GM13977 (cell line): ENCODE results near the gene CCT3.

ENCODE experiments used
- DNase-seq: peaks from one replicate; pipeline ENCODE4 v3.0.0; 2012; ENCODE audit warnings: low spot score
- in situ Hi-C: fragments of 300-500 bp; cut with MboI; formaldehyde crosslinking; loops from one replicate; pipeline ENCODE4 v1.12.0; 2022; ENCODE audit warnings: low sequenced_read_pairs, low pct_unique_long_range_greater_than_20kb, mixed read lengths, inconsistent platforms; ENCODE audit not compliant: unreplicated experiment
- TF ChIP-seq, protein P1 (sequence below): IDR thresholded peaks from 2 replicates; pipeline ENCODE4 v1.5.1; 2012; ENCODE audit warnings: mild to moderate bottlenecking, control low read depth; ENCODE audit not compliant: insufficient read depth; ENCODE audit errors: extremely low read depth, missing control alignments

The CCT3 gene

DNA sequence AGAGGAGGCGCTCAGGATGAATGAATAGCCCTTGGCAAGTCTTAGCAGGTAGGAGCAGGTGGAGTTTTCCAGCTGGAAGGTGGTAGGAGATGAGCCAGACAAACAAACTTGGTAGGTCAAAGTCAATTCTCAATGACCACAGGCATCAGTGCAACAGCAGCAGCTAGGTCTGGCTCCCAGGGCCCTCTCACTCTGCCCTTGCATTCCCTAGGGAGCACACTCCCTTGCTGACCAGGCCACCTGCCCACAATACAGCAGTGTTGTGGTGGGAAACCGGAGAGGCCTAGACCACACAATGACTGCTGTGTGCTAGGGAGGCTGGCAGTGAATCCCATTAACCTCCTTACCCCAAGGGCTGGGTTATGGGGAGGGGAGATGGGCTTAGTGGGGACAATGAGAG lies 77.2 kb downstream of the CCT3 start:
- no peak for DNase-seq
- TF ChIP-seq, protein P1, sequence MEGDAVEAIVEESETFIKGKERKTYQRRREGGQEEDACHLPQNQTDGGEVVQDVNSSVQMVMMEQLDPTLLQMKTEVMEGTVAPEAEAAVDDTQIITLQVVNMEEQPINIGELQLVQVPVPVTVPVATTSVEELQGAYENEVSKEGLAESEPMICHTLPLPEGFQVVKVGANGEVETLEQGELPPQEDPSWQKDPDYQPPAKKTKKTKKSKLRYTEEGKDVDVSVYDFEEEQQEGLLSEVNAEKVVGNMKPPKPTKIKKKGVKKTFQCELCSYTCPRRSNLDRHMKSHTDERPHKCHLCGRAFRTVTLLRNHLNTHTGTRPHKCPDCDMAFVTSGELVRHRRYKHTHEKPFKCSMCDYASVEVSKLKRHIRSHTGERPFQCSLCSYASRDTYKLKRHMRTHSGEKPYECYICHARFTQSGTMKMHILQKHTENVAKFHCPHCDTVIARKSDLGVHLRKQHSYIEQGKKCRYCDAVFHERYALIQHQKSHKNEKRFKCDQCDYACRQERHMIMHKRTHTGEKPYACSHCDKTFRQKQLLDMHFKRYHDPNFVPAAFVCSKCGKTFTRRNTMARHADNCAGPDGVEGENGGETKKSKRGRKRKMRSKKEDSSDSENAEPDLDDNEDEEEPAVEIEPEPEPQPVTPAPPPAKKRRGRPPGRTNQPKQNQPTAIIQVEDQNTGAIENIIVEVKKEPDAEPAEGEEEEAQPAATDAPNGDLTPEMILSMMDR = no peak
- in situ Hi-C loops = no loop called here

DNA sequence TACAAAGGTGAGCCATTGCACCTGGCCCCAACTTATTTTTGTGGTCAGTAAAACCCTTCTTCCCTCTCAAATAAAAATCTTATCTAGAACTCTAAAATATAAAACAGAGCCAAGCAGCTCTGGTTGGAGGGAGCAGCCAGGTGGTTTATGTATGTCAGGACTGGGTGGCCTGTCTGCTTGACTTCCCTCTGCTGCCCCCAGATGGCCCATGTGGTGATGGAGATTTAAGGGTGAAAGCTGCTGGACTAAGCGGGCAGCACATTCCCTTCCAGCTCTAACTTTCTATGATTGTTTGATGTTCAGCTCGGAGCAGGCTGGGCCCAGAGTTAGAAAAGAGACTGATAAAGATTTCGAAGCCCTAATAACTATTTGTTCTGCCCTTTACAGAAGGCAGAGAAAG lies 78.3 kb downstream of the CCT3 start:
- in situ Hi-C loops = no loop called here
- TF ChIP-seq, protein P1 = peak; percentile 32
- DNase-seq = no peak
